ENCODE measurements around the gene STK35. TPM values are rescaled to one million over a fixed set of nuclear protein-coding genes. Genes with fewer than 3 reads are reported as not detected.

STK35 gene
- polyA plus RNA-seq, 1 donor from 2014 or later: 10.8 TPM

- no peaks in the 10 kb centered on the region for H3K9me2 ChIP-seq (ENCODE audit: insufficient read depth, low read length)
- no peaks in the 10 kb centered on the region for H3K79me2 ChIP-seq (replicated peaks; ENCODE audit: insufficient read depth, low read length)
- H3K9ac ChIP-seq (ENCODE audit: low read length): no peak overlapping the region
- no peaks in the 10 kb centered on the region for H3K36me3 ChIP-seq (ENCODE audit: insufficient read depth, low read length)
- no peaks in the 10 kb centered on the region for H3K9me3 ChIP-seq (ENCODE audit: low read length)
- no peak overlapping the region for H3K27ac ChIP-seq (ENCODE audit: low read length)
- no peak for TF ChIP-seq EP300 (conservative IDR thresholded peaks at IDR 0.05; ENCODE audit: poor library complexity, severe bottlenecking)
- TF ChIP-seq TAF1 (IDR thresholded peaks at IDR 0.05; ENCODE audit: low read depth): no peak
- no peak for TF ChIP-seq MXI1 (conservative IDR thresholded peaks at IDR 0.05; ENCODE audit: poor library complexity, severe bottlenecking)
- TF ChIP-seq REST (IDR thresholded peaks at IDR 0.05; ENCODE audit: borderline replicate concordance): no peak
- TF ChIP-seq SMC3 (conservative IDR thresholded peaks at IDR 0.05; ENCODE audit: poor library complexity): no peak
- TF ChIP-seq, protein P1, sequence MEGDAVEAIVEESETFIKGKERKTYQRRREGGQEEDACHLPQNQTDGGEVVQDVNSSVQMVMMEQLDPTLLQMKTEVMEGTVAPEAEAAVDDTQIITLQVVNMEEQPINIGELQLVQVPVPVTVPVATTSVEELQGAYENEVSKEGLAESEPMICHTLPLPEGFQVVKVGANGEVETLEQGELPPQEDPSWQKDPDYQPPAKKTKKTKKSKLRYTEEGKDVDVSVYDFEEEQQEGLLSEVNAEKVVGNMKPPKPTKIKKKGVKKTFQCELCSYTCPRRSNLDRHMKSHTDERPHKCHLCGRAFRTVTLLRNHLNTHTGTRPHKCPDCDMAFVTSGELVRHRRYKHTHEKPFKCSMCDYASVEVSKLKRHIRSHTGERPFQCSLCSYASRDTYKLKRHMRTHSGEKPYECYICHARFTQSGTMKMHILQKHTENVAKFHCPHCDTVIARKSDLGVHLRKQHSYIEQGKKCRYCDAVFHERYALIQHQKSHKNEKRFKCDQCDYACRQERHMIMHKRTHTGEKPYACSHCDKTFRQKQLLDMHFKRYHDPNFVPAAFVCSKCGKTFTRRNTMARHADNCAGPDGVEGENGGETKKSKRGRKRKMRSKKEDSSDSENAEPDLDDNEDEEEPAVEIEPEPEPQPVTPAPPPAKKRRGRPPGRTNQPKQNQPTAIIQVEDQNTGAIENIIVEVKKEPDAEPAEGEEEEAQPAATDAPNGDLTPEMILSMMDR (IDR thresholded peaks at IDR 0.05; ENCODE audit: poor library complexity, severe bottlenecking): no peak
- no peak for TF ChIP-seq POLR2AphosphoS5 (IDR thresholded peaks at IDR 0.05)
- no peak for TF ChIP-seq EZH2 (IDR thresholded peaks at IDR 0.05; ENCODE audit: borderline replicate concordance, insufficient read depth, low read length, poor library complexity, severe bottlenecking)
- TF ChIP-seq RAD21 (conservative IDR thresholded peaks at IDR 0.05): no peak
- H3F3A ChIP-seq (ENCODE audit: insufficient read depth, low read length, poor library complexity, severe bottlenecking): no peaks in the 10 kb centered on the region
- H3K4me3 ChIP-seq (ENCODE audit: low read length): no peak overlapping the region
- H2AFZ ChIP-seq (ENCODE audit: low read depth, low read length): no peak overlapping the region
- H3K4me2 ChIP-seq (ENCODE audit: low read length): no peak overlapping the region
- no peaks in the 10 kb centered on the region for H3K27me3 ChIP-seq (ENCODE audit: insufficient read depth, low read depth, low read length)
- H4K20me1 ChIP-seq (ENCODE audit: insufficient read depth): no peaks in the 10 kb centered on the region
These were observed 61.7 kb downstream of the STK35 start for GRCh38 chr20:2163312-2163711.

- Histone ChIP-seq H3K27me3 (ENCODE audit: insufficient read depth, low read depth, low read length) (no peaks in the 10 kb centered on the region), H3K4me2 (ENCODE audit: low read length) (no peak overlapping the region), H3K79me2 (replicated peaks; ENCODE audit: insufficient read depth, low read length) (no peaks in the 10 kb centered on the region), H3K36me3 (ENCODE audit: insufficient read depth, low read length) (no peaks in the 10 kb centered on the region), H3K9me3 (ENCODE audit: low read length) (no peaks in the 10 kb centered on the region), H3K4me3 (ENCODE audit: low read length) (no peak overlapping the region), H3K9me2 (ENCODE audit: insufficient read depth, low read length) (no peaks in the 10 kb centered on the region), H4K20me1 (ENCODE audit: insufficient read depth) (no peaks in the 10 kb centered on the region), H3F3A (ENCODE audit: insufficient read depth, low read length, poor library complexity, severe bottlenecking) (no peaks in the 10 kb centered on the region), H3K9ac (ENCODE audit: low read length) (no peak overlapping the region), H3K27ac (ENCODE audit: low read length) (no peak overlapping the region), H2AFZ (ENCODE audit: low read depth, low read length) (no peak overlapping the region)
- no peak for TF ChIP-seq REST (IDR thresholded peaks at IDR 0.05; ENCODE audit: borderline replicate concordance)
- TF ChIP-seq POLR2AphosphoS5 (IDR thresholded peaks at IDR 0.05): no peak
- no peak for TF ChIP-seq TAF1 (IDR thresholded peaks at IDR 0.05; ENCODE audit: low read depth)
- TF ChIP-seq SMC3 (conservative IDR thresholded peaks at IDR 0.05; ENCODE audit: poor library complexity): no peak
- no peak for TF ChIP-seq EP300 (conservative IDR thresholded peaks at IDR 0.05; ENCODE audit: poor library complexity, severe bottlenecking)
- no peak for TF ChIP-seq EZH2 (IDR thresholded peaks at IDR 0.05; ENCODE audit: borderline replicate concordance, insufficient read depth, low read length, poor library complexity, severe bottlenecking)
- no peak for TF ChIP-seq MXI1 (conservative IDR thresholded peaks at IDR 0.05; ENCODE audit: poor library complexity, severe bottlenecking)
- TF ChIP-seq, protein P1 (IDR thresholded peaks at IDR 0.05; ENCODE audit: poor library complexity, severe bottlenecking): no peak
- no peak for TF ChIP-seq RAD21 (conservative IDR thresholded peaks at IDR 0.05)
These were observed 62.1 kb downstream of the STK35 start for GRCh38 chr20:2163757-2164156.

Data from neural cell (in vitro differentiated cells).